ENCODE results near the gene CCT7.

DNA sequence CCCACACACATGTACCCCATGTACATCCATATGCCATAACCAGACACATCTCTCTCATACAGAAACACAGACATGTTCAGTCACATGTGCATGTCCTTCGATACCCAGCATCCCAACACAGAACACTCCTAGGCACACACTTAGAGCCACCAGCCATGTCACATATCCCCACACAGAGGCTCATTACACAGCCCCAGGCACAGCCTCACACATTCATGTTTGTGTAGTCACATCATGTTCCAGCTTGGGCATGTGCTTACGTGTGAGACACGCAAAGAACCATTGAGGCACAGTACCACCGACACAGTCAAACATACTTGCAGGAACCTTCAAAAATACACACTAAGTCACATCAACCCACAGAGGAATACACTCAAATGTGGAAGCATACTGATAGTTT lies 32.9 kb downstream of the CCT7 start:
- TF ChIP-seq, protein P1, sequence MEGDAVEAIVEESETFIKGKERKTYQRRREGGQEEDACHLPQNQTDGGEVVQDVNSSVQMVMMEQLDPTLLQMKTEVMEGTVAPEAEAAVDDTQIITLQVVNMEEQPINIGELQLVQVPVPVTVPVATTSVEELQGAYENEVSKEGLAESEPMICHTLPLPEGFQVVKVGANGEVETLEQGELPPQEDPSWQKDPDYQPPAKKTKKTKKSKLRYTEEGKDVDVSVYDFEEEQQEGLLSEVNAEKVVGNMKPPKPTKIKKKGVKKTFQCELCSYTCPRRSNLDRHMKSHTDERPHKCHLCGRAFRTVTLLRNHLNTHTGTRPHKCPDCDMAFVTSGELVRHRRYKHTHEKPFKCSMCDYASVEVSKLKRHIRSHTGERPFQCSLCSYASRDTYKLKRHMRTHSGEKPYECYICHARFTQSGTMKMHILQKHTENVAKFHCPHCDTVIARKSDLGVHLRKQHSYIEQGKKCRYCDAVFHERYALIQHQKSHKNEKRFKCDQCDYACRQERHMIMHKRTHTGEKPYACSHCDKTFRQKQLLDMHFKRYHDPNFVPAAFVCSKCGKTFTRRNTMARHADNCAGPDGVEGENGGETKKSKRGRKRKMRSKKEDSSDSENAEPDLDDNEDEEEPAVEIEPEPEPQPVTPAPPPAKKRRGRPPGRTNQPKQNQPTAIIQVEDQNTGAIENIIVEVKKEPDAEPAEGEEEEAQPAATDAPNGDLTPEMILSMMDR (conservative IDR thresholded peaks at IDR 0.05; ENCODE audit: low read depth, low read length) = no peak
- no peak for TF ChIP-seq EZH2phosphoT487 (IDR thresholded peaks at IDR 0.05; ENCODE audit: borderline replicate concordance, low read length)
- TF ChIP-seq EZH2 (IDR thresholded peaks at IDR 0.05; ENCODE audit: low read length, unreplicated experiment) = no peak

Data from PC-3 (cell line).